Progenitor cell of endocrine pancreas (in vitro differentiated cells): ENCODE results near the gene MCM3AP. TPM values are rescaled to one million over a fixed set of nuclear protein-coding genes. Genes with fewer than 3 reads are reported as not detected.

ENCODE experiments used
- DNase-seq: peaks from one replicate; pipeline ENCODE4 v3.0.0; 2021; ENCODE audit warnings: low spot score; ENCODE audit not compliant: unreplicated experiment
- H3K27ac Mint-ChIP-seq: 2 replicates; pipeline ENCODE4 v1.8.0; 2021; ENCODE audit warnings: mild to moderate bottlenecking, moderate library complexity, mixed read lengths
- H3K27me3 Mint-ChIP-seq: 2 replicates; pipeline ENCODE4 v1.8.0; 2021; ENCODE audit warnings: mixed read lengths
- H3K36me3 Mint-ChIP-seq: 2 replicates; pipeline ENCODE4 v1.8.0; 2022; ENCODE audit warnings: mixed read lengths; ENCODE audit not compliant: insufficient read depth
- H3K4me1 Mint-ChIP-seq: 2 replicates; pipeline ENCODE4 v1.8.0; 2021; ENCODE audit warnings: low read depth, mixed read lengths
- H3K4me3 Mint-ChIP-seq: 2 replicates; pipeline ENCODE4 v1.8.0; 2021; ENCODE audit warnings: low read depth, mild to moderate bottlenecking, moderate library complexity, mixed read lengths
- H3K9me3 Mint-ChIP-seq: 2 replicates; pipeline ENCODE4 v1.8.0; 2021; ENCODE audit warnings: low read depth, mixed read lengths
- CTCF ChIP-seq: fragments of 200-600 bp; sonication (generic); IDR thresholded peaks from one replicate; pipeline ENCODE4 v1.5.0; 2021; ENCODE audit warnings: antibody characterized with exemption, mild to moderate bottlenecking; ENCODE audit not compliant: unreplicated experiment
- total RNA-seq: library from RNA; stranded (reverse); gene quantifications from 2 replicates; pipeline ENCODE4 v1.2.1, GENCODE V29; 2021

MCM3AP gene
- total RNA-seq, 1 donor from 2014 or later = 131 TPM

GRCh38 chr21:46317710-46318463 lies 32.5 kb upstream of the MCM3AP start:
- Mint-ChIP-seq H3K36me3 (peaks cover 4% of the 10 kb centered on the region), H3K27me3 (no peaks in the 10 kb centered on the region), H3K4me1 (peaks cover 22% of the 10 kb centered on the region), H3K27ac (peak overlapping the region; percentile 52), H3K9me3 (no peaks in the 10 kb centered on the region), H3K4me3 (no peak overlapping the region)
- no peak for TF ChIP-seq CTCF
- DNase-seq = no peak

- no peak for TF ChIP-seq CTCF
- H3K9me3 Mint-ChIP-seq = no peaks in the 10 kb centered on the region
- H3K36me3 Mint-ChIP-seq = peaks cover 6% of the 10 kb centered on the region
- no peak overlapping the region for H3K4me3 Mint-ChIP-seq
- H3K27me3 Mint-ChIP-seq = no peaks in the 10 kb centered on the region
- H3K27ac Mint-ChIP-seq = no peak overlapping the region
- no peak for DNase-seq
- H3K4me1 Mint-ChIP-seq = peaks cover 18% of the 10 kb centered on the region
Measured at GRCh38 chr21:46316708-46317324, 31.4 kb upstream of the MCM3AP start.

GRCh38 chr21:46314441-46315020 lies 29.1 kb upstream of the MCM3AP start:
- Mint-ChIP-seq H3K27me3 (no peaks in the 10 kb centered on the region), H3K4me1 (peaks cover 6% of the 10 kb centered on the region), H3K4me3 (no peak overlapping the region), H3K9me3 (no peaks in the 10 kb centered on the region), H3K27ac (no peak overlapping the region), H3K36me3 (peaks cover 7% of the 10 kb centered on the region)
- no peak for DNase-seq
- TF ChIP-seq CTCF = no peak

- H3K4me1 Mint-ChIP-seq = no peaks in the 10 kb centered on the region
- no peaks in the 10 kb centered on the region for H3K27me3 Mint-ChIP-seq
Measured at GRCh38 chr21:46312949-46313348, 27.5 kb upstream of the MCM3AP start.

More at GRCh38 chr21:46312949-46313348, 27.5 kb upstream of the MCM3AP start:
- Mint-ChIP-seq H3K27ac (no peak overlapping the region), H3K9me3 (no peaks in the 10 kb centered on the region), H3K36me3 (peaks cover 9% of the 10 kb centered on the region), H3K4me3 (no peak overlapping the region)
- no peak for TF ChIP-seq CTCF
- DNase-seq = no peak
